K562 (cell line): Measurements from ENCODE around the gene HJV. TPM values are rescaled to one million over a fixed set of nuclear protein-coding genes. Genes with fewer than 3 reads are reported as not detected.
A peak's percentile ranks its signal among the peaks of the same experiment; 100 is the strongest.

Source experiments
- C11orf30 ChIP-seq: fragments of 450-650 bp; IDR thresholded peaks from 2 replicates; pipeline ENCODE4 v1.6.1; 2016; ENCODE audit warnings: low read depth, mild to moderate bottlenecking
- CBFA2T2 ChIP-seq: fragments of 450-650 bp; conservative IDR thresholded peaks from 2 replicates; pipeline ENCODE4 v1.6.1; 2017; ENCODE audit warnings: mild to moderate bottlenecking
- CTCF ChIP-seq, 3 experiments: IDR thresholded peaks in 2 of 3; conservative IDR thresholded peaks in 1 of 3; 2 replicates each; pipeline ENCODE4 v1.5.1; 2011 to 2012; ENCODE audit warnings: low read length in 3 of 3, mild to moderate bottlenecking in 3 of 3, control low read depth in 2 of 3, improper control_type of control experiment in 1 of 3, inconsistent platforms in 1 of 3, low read depth in 1 of 3, mixed read lengths in 1 of 3, moderate library complexity in 1 of 3; ENCODE audit not compliant: insufficient read depth in 2 of 3
- GTF2A2 ChIP-seq: IDR thresholded peaks from 2 replicates; pipeline ENCODE4 v1.6.1; 2016; ENCODE audit warnings: mild to moderate bottlenecking, missing genetic modification characterization, missing compliant biosample characterization
- MAZ ChIP-seq, 2 experiments: fragments of 450-650 bp in 1 of 2; sonication (generic) in 1 of 2; formaldehyde crosslinking; IDR thresholded peaks in 1 of 2; conservative IDR thresholded peaks in 1 of 2; 2 replicates each; pipeline versions ENCODE4 v1.4.0 to v1.5.0; 2020; ENCODE audit warnings: mild to moderate bottlenecking in 1 of 2, missing genetic modification reagents in 1 of 2
- NCOA4 ChIP-seq: fragments of 450-650 bp; IDR thresholded peaks from 2 replicates; pipeline ENCODE4 v1.6.1; 2018; ENCODE audit warnings: mild to moderate bottlenecking; ENCODE audit not compliant: partially characterized antibody
- NCOR1 ChIP-seq: fragments of 450-650 bp; IDR thresholded peaks from 2 replicates; pipeline ENCODE4 v1.6.1; 2016; ENCODE audit warnings: mild to moderate bottlenecking, moderate library complexity
- PHTF2 ChIP-seq: fragments of 250-450 bp; sonication (Bioruptor Pico); IDR thresholded peaks from 2 replicates; pipeline ENCODE4 v1.5.0; 2021; ENCODE audit warnings: mild to moderate bottlenecking
- STAG1 ChIP-seq: sonication (generic); formaldehyde crosslinking; IDR thresholded peaks from 2 replicates; pipeline ENCODE4 v1.5.0; 2020; ENCODE audit warnings: missing genetic modification reagents, borderline replicate concordance
- ZNF143 ChIP-seq: sonication (generic); formaldehyde crosslinking; IDR thresholded peaks from 2 replicates; pipeline ENCODE4 v1.9.0; 2022; ENCODE audit warnings: mild to moderate bottlenecking, missing genetic modification reagents
- ZNF561 ChIP-seq: fragments of 450-650 bp; formaldehyde crosslinking; conservative IDR thresholded peaks from 2 replicates; pipeline ENCODE4 v1.4.0; 2020; ENCODE audit warnings: mild to moderate bottlenecking, moderate library complexity
- ZNF76 ChIP-seq: fragments of 250-450 bp; sonication (Bioruptor Pico); IDR thresholded peaks from 2 replicates; pipeline ENCODE4 v1.4.0; 2020; ENCODE audit warnings: mild to moderate bottlenecking, moderate library complexity, borderline replicate concordance
- ZZZ3 ChIP-seq: fragments of 450-650 bp; IDR thresholded peaks from 2 replicates; pipeline ENCODE4 v1.6.1; 2016; ENCODE audit warnings: antibody characterized with exemption, mild to moderate bottlenecking, moderate library complexity
- polyA plus RNA-seq, 8 experiments: library from polyadenylated mRNA; depleted of rRNA in 4 of 8; stranded (reverse) in 5 of 8; unstranded in 3 of 8; fragments of >200 nt; fragmentation: Nextera tagmentation in 2 of 8; fragmentation: Illumina TruSeq in 1 of 8; extraction: Ambion mirVana in 2 of 8; extraction: Trizol in 1 of 8; gene quantifications; 2 replicates each; pipeline versions ENCODE4 v1.2.1 to v1.2.3, GENCODE V29; 2011 to 2014; ENCODE audit warnings: inconsistent platforms in 1 of 8, missing spikeins in 1 of 8
- total RNA-seq, 7 experiments: library from RNA; depleted of rRNA in 6 of 7; stranded (reverse); fragments of >200 nt in 6 of 7; fragmentation: Illumina TruSeq in 2 of 7; extraction: Trizol in 2 of 7; gene quantifications; 2 replicates each; pipeline versions ENCODE4 v1.2.1 to v1.2.3, GENCODE V29; 2011 to 2021; ENCODE audit warnings: low replicate concordance in 1 of 7
- TF ChIP-seq, protein P1 (sequence below): fragments of 200-600 bp; sonication (generic); IDR thresholded peaks from one replicate; pipeline ENCODE4 v1.6.1; 2012; ENCODE audit warnings: mild to moderate bottlenecking, low read depth, low read length, inconsistent platforms

The HJV gene
- total and polyA plus RNA-seq, 9 of the 15 experiments (the other 6 are each of a cell fraction or from before 2014, with no cell fraction given): 1.0 to 6.6 (median 2.4) TPM

DNA sequence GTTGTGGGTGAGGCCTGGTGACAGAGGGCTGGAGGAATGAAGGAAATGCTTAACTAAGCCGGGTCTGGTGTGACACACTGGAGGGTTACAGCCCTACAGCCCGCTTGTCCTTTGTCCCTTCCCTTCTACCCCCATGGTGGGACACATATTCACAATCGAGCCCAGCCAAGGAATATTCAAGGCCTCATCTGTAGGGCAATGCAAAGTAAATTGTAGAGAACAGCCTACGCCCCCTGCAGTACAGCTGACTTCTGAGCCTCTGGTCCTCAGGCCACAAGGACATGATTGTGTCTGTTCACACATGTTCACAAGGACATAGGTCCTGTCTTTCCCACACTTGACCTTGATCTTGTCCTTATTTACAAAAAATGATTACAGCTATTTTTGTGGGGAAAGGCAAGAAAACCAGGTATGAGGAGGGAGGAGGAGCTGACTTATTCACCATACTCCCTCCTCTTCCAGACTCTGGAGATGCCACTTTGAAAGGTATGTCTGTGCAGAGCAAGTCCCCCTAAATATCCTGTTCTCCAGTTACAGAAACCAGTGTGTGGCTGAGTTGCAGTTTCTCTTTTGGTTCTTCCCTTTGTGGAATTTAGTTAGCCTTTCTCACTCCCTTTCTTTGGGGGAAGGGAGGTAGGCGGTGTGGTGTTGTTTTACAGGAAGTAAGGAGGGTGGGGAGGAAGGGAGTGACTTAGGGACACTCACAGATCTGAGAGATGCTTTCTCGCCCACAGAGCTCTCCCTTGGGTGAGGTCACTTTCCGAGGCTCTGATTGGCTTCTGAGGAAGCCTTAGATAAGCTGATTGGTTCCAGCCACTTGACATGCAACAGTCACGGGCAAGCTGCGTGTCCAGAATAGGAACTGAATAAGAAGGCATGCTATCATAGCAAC, 42.4 kb downstream of the HJV start (continued):
- peak; percentile 53 to 69 (median 54) for TF ChIP-seq CTCF (IDR thresholded peaks at IDR 0.05 in 2 of 3, conservative IDR thresholded peaks at IDR 0.05 in 1 of 3; ENCODE audit: insufficient read depth in 2 of 3, low read depth in 1 of 3, low read length in 3 of 3)
- TF ChIP-seq ZNF76 (CRISPR knock-in tag): peak; percentile 74; the same call in 1 of the 2 replicates
- TF ChIP-seq NCOA4: no peak
- peak; percentile 63; the same call in 1 of the 2 replicates for TF ChIP-seq PHTF2 (CRISPR knock-in tag)
- peak; percentile 46; the same call in 1 of the 2 replicates for TF ChIP-seq GTF2A2 (tag)
- peak; percentile 12 for TF ChIP-seq C11orf30
- no peak; the same call in 1 of the 2 replicates for TF ChIP-seq STAG1 (CRISPR knock-in tag)
- TF ChIP-seq ZNF561 (CRISPR knock-in tag): no peak
- TF ChIP-seq CBFA2T2: no peak
- peak; percentile 61 to 97 for TF ChIP-seq MAZ (CRISPR knock-in tag; conservative IDR thresholded peaks at IDR 0.05 in 1 of 2, IDR thresholded peaks at IDR 0.05 in 1 of 2)
- TF ChIP-seq NCOR1: peak; percentile 72
- no peak for TF ChIP-seq ZZZ3
- TF ChIP-seq, protein P1, sequence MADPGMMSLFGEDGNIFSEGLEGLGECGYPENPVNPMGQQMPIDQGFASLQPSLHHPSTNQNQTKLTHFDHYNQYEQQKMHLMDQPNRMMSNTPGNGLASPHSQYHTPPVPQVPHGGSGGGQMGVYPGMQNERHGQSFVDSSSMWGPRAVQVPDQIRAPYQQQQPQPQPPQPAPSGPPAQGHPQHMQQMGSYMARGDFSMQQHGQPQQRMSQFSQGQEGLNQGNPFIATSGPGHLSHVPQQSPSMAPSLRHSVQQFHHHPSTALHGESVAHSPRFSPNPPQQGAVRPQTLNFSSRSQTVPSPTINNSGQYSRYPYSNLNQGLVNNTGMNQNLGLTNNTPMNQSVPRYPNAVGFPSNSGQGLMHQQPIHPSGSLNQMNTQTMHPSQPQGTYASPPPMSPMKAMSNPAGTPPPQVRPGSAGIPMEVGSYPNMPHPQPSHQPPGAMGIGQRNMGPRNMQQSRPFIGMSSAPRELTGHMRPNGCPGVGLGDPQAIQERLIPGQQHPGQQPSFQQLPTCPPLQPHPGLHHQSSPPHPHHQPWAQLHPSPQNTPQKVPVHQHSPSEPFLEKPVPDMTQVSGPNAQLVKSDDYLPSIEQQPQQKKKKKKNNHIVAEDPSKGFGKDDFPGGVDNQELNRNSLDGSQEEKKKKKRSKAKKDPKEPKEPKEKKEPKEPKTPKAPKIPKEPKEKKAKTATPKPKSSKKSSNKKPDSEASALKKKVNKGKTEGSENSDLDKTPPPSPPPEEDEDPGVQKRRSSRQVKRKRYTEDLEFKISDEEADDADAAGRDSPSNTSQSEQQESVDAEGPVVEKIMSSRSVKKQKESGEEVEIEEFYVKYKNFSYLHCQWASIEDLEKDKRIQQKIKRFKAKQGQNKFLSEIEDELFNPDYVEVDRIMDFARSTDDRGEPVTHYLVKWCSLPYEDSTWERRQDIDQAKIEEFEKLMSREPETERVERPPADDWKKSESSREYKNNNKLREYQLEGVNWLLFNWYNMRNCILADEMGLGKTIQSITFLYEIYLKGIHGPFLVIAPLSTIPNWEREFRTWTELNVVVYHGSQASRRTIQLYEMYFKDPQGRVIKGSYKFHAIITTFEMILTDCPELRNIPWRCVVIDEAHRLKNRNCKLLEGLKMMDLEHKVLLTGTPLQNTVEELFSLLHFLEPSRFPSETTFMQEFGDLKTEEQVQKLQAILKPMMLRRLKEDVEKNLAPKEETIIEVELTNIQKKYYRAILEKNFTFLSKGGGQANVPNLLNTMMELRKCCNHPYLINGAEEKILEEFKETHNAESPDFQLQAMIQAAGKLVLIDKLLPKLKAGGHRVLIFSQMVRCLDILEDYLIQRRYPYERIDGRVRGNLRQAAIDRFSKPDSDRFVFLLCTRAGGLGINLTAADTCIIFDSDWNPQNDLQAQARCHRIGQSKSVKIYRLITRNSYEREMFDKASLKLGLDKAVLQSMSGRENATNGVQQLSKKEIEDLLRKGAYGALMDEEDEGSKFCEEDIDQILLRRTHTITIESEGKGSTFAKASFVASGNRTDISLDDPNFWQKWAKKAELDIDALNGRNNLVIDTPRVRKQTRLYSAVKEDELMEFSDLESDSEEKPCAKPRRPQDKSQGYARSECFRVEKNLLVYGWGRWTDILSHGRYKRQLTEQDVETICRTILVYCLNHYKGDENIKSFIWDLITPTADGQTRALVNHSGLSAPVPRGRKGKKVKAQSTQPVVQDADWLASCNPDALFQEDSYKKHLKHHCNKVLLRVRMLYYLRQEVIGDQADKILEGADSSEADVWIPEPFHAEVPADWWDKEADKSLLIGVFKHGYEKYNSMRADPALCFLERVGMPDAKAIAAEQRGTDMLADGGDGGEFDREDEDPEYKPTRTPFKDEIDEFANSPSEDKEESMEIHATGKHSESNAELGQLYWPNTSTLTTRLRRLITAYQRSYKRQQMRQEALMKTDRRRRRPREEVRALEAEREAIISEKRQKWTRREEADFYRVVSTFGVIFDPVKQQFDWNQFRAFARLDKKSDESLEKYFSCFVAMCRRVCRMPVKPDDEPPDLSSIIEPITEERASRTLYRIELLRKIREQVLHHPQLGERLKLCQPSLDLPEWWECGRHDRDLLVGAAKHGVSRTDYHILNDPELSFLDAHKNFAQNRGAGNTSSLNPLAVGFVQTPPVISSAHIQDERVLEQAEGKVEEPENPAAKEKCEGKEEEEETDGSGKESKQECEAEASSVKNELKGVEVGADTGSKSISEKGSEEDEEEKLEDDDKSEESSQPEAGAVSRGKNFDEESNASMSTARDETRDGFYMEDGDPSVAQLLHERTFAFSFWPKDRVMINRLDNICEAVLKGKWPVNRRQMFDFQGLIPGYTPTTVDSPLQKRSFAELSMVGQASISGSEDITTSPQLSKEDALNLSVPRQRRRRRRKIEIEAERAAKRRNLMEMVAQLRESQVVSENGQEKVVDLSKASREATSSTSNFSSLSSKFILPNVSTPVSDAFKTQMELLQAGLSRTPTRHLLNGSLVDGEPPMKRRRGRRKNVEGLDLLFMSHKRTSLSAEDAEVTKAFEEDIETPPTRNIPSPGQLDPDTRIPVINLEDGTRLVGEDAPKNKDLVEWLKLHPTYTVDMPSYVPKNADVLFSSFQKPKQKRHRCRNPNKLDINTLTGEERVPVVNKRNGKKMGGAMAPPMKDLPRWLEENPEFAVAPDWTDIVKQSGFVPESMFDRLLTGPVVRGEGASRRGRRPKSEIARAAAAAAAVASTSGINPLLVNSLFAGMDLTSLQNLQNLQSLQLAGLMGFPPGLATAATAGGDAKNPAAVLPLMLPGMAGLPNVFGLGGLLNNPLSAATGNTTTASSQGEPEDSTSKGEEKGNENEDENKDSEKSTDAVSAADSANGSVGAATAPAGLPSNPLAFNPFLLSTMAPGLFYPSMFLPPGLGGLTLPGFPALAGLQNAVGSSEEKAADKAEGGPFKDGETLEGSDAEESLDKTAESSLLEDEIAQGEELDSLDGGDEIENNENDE: no peak
- no peak for TF ChIP-seq ZNF143
